HG03378 (cell line): Measurements from ENCODE around the gene QRFP.

Experiments
- ATAC-seq: cut with Tn5 transposase; IDR thresholded peaks from one replicate; pipeline ENCODE4 v1.9.1; 2021; ENCODE audit warnings: mild to moderate bottlenecking, moderate library complexity; ENCODE audit not compliant: unreplicated experiment

Gene QRFP

GRCh38 chr9:130878295-130878694 is 18.3 kb downstream of the QRFP start:
- ATAC-seq, result no peak

GRCh38 chr9:130877300-130877699 is 19.3 kb downstream of the QRFP start:
- ATAC-seq, result no peak

- ATAC-seq, result no peak
These were observed 21.8 kb downstream of the QRFP start for GRCh38 chr9:130874783-130875182.

- ATAC-seq, result no peak
These were observed 22.6 kb downstream of the QRFP start for GRCh38 chr9:130873966-130874365.

- no peak for ATAC-seq
These were observed 23.6 kb downstream of the QRFP start for GRCh38 chr9:130872912-130873503.

GRCh38 chr9:130872508-130872907 is 24.1 kb downstream of the QRFP start:
- no peak for ATAC-seq

GRCh38 chr9:130872093-130872492 is 24.5 kb downstream of the QRFP start:
- ATAC-seq, result no peak

- ATAC-seq, result no peak
These were observed 25.1 kb downstream of the QRFP start for GRCh38 chr9:130871395-130872062.

GRCh38 chr9:130870491-130871381 is 25.9 kb downstream of the QRFP start:
- no peak for ATAC-seq

GRCh38 chr9:130869250-130869649 is 27.4 kb downstream of the QRFP start:
- ATAC-seq, result no peak

- ATAC-seq, result no peak
These were observed 28.4 kb downstream of the QRFP start for GRCh38 chr9:130868230-130868629.

GRCh38 chr9:130867556-130867955 is 29.1 kb downstream of the QRFP start:
- no peak for ATAC-seq

- ATAC-seq, result no peak
These were observed 30.1 kb downstream of the QRFP start for GRCh38 chr9:130866474-130866965.

- no peak for ATAC-seq
These were observed 30.7 kb downstream of the QRFP start for GRCh38 chr9:130865921-130866320.

GRCh38 chr9:130864541-130864940 is 32.1 kb downstream of the QRFP start:
- ATAC-seq, result no peak

GRCh38 chr9:130862747-130863146 is 33.9 kb downstream of the QRFP start:
- no peak for ATAC-seq

GRCh38 chr9:130862217-130862616 is 34.4 kb downstream of the QRFP start:
- ATAC-seq, result no peak

- ATAC-seq, result no peak
These were observed 35.0 kb downstream of the QRFP start for GRCh38 chr9:130861372-130862180.

GRCh38 chr9:130860458-130861316 is 35.9 kb downstream of the QRFP start:
- no peak for ATAC-seq
